H1 (cell line): ENCODE data around the gene MYO15A. TPM values are rescaled to one million over a fixed set of nuclear protein-coding genes. Genes with fewer than 3 reads are reported as not detected.

Experiments
- BACH1 ChIP-seq: IDR thresholded peaks from 2 replicates; pipeline ENCODE4 v1.6.1; 2012; ENCODE audit warnings: low read length, improper control_type of control experiment
- CHD7 ChIP-seq: fragments of 300-600 bp; sonication (generic); IDR thresholded peaks from 2 replicates; pipeline ENCODE4 v1.7.1; 2012; ENCODE audit warnings: low read length, moderate library complexity, mild to moderate bottlenecking, inconsistent platforms; ENCODE audit not compliant: insufficient replicate concordance
- CREB1 ChIP-seq: IDR thresholded peaks from 2 replicates; pipeline ENCODE4 v1.6.1; 2012; ENCODE audit warnings: inconsistent platforms
- RAD21 ChIP-seq, 2 experiments: IDR thresholded peaks in 1 of 2; conservative IDR thresholded peaks in 1 of 2; 2 replicates each; pipeline ENCODE4 v1.6.1; 2011; ENCODE audit warnings: low read depth in 2 of 2, low read length in 2 of 2, improper control_type of control experiment in 1 of 2, inconsistent platforms in 1 of 2, mild to moderate bottlenecking in 1 of 2, moderate library complexity in 1 of 2
- RFX5 ChIP-seq: IDR thresholded peaks from 2 replicates; pipeline ENCODE4 v1.6.1; 2011; ENCODE audit warnings: low read depth, low read length, improper control_type of control experiment, borderline replicate concordance
- RXRA ChIP-seq: IDR thresholded peaks from 2 replicates; pipeline ENCODE4 v1.6.1; 2011; ENCODE audit warnings: low read depth, mild to moderate bottlenecking, low read length, moderate library complexity; ENCODE audit not compliant: insufficient read depth
- ZNF274 ChIP-seq: IDR thresholded peaks from 2 replicates; pipeline ENCODE4 v1.7.0; 2012; ENCODE audit warnings: low read length, borderline replicate concordance; ENCODE audit errors: extremely low read depth
- polyA plus RNA-seq, 7 experiments: library from polyadenylated mRNA; depleted of rRNA in 3 of 7; stranded (reverse) in 5 of 7; unstranded in 2 of 7; fragments of >200 nt in 5 of 7; fragments of 200-250 nt in 2 of 7; gene quantifications; 1 replicate in 5 of 7; 2 replicates in 1 of 7; 4 replicates in 1 of 7; pipeline versions ENCODE4 v1.2.1 to v1.2.3, GENCODE V29; 2011 to 2013; ENCODE audit warnings: missing spikeins in 2 of 7, mixed read lengths in 2 of 7
- total RNA-seq: library from RNA; stranded (reverse); fragmentation: NEBNext Ultra II Directional; extraction: Animal tissue kit (Norgen Biotek cat#: 25700); gene quantifications from 2 replicates; pipeline ENCODE4 v1.2.1, GENCODE V29; 2021

The MYO15A gene
- total and polyA plus RNA-seq, 2 of the 8 experiments (the other 6 are each of a cell fraction or from before 2014, with no cell fraction given) = 1.6 to 4.2 TPM

DNA sequence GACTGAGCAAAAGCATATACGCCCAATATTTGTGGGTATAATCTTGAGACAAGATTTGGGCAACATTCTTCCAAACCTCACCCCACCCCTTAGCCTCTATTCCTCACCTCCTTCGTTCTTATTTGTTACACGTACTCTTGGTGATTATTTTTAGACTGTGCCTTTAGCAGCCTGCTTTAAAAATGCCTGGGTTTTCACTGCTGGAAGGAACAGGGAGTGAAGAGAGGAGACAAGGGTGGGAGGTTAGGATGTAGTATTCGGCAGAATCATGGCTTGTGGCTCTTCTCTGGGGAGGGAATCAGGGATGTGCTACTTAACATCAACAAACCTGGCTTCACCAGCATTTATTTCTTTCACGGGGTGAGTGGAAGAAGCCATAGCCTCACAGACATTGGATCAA is 86.7 kb downstream of the MYO15A start (continued):
- no peak for TF ChIP-seq CHD7
- no peak for TF ChIP-seq RAD21 (IDR thresholded peaks at IDR 0.05 in 1 of 2, conservative IDR thresholded peaks at IDR 0.05 in 1 of 2; ENCODE audit: low read depth in 2 of 2, low read length in 2 of 2)
- no peak for TF ChIP-seq BACH1
- TF ChIP-seq RFX5 = no peak
- TF ChIP-seq ZNF274 = no peak
- TF ChIP-seq CREB1 = no peak
- no peak for TF ChIP-seq RXRA
